ENCODE measurements around the gene TNS1. TPM values are rescaled to one million over a fixed set of nuclear protein-coding genes. Genes with fewer than 3 reads are reported as not detected.
"Not testable (repeated sequence)": the region's sequence is repeated elsewhere in the genome, so short reads cannot be mapped to it uniquely, and the experiment has no call there.

Gene TNS1
- total RNA-seq, 1 donor from 2014 or later: 0.13 TPM

- intact Hi-C loops (cut with micrococcal nuclease): no loop called here
- H3K27ac Mint-ChIP-seq: no peak overlapping the region
- H3K9me3 Mint-ChIP-seq: no peaks in the 10 kb centered on the region
- DNase-seq (no peak), ATAC-seq (ENCODE audit: low read depth) (no peak)
- TF ChIP-seq CTCF (IDR thresholded peaks at IDR 0.05): no peak
- POLR2A ChIA-PET: no interaction called here
- H3K36me3 Mint-ChIP-seq (ENCODE audit: low read depth): no peaks in the 10 kb centered on the region
- no peak overlapping the region for H3K4me3 Mint-ChIP-seq
- no peaks in the 10 kb centered on the region for H3K27me3 Mint-ChIP-seq
- CTCF ChIA-PET: no interaction called here
- H3K4me1 Mint-ChIP-seq: peaks cover 6% of the 10 kb centered on the region
Measured at GRCh38 chr2:218021536-218022071, 18.8 kb upstream of the TNS1 start.

GRCh38 chr2:218020966-218021535 lies 18.3 kb upstream of the TNS1 start:
- no peak overlapping the region for H3K27ac Mint-ChIP-seq
- no peaks in the 10 kb centered on the region for H3K9me3 Mint-ChIP-seq
- H3K27me3 Mint-ChIP-seq: no peaks in the 10 kb centered on the region
- peaks cover 6% of the 10 kb centered on the region for H3K4me1 Mint-ChIP-seq
- no peak for DNase-seq
- intact Hi-C loops (cut with micrococcal nuclease): no loop called here
- no peak for ATAC-seq (ENCODE audit: low read depth)
- no peak for TF ChIP-seq CTCF (IDR thresholded peaks at IDR 0.05)
- CTCF ChIA-PET: no interaction called here
- no peak overlapping the region for H3K4me3 Mint-ChIP-seq
- H3K36me3 Mint-ChIP-seq (ENCODE audit: low read depth): no peaks in the 10 kb centered on the region
- POLR2A ChIA-PET: no interaction called here

GRCh38 chr2:218020281-218020680 lies 17.5 kb upstream of the TNS1 start:
- no peak overlapping the region for H3K27ac Mint-ChIP-seq
- ATAC-seq (ENCODE audit: low read depth) (no peak), DNase-seq (no peak)
- H3K4me1 Mint-ChIP-seq: peaks cover 6% of the 10 kb centered on the region
- H3K36me3 Mint-ChIP-seq (ENCODE audit: low read depth): no peaks in the 10 kb centered on the region
- H3K4me3 Mint-ChIP-seq: no peak overlapping the region
- ChIA-PET POLR2A (no interaction called here), CTCF (no interaction called here)
- TF ChIP-seq CTCF (IDR thresholded peaks at IDR 0.05): no peak
- intact Hi-C loops (cut with micrococcal nuclease): no loop called here
- no peaks in the 10 kb centered on the region for H3K27me3 Mint-ChIP-seq
- H3K9me3 Mint-ChIP-seq: no peaks in the 10 kb centered on the region

GRCh38 chr2:218019411-218020060 lies 16.7 kb upstream of the TNS1 start:
- Mint-ChIP-seq H3K4me1 (peaks cover 6% of the 10 kb centered on the region), H3K27ac (no peak overlapping the region), H3K9me3 (no peaks in the 10 kb centered on the region), H3K4me3 (no peak overlapping the region), H3K36me3 (ENCODE audit: low read depth) (no peaks in the 10 kb centered on the region), H3K27me3 (peaks cover 2% of the 10 kb centered on the region)
- POLR2A ChIA-PET: no interaction called here
- no peak for TF ChIP-seq CTCF (IDR thresholded peaks at IDR 0.05)
- ATAC-seq (ENCODE audit: low read depth) (no peak), DNase-seq (no peak)
- intact Hi-C loops (cut with micrococcal nuclease): no loop called here
- CTCF ChIA-PET: no interaction called here

GRCh38 chr2:218018842-218019125 lies 16.0 kb upstream of the TNS1 start:
- DNase-seq; H3K27ac Mint-ChIP-seq; ATAC-seq (ENCODE audit: low read depth); H3K9me3 Mint-ChIP-seq; H3K4me3 Mint-ChIP-seq; H3K27me3 Mint-ChIP-seq; CTCF ChIA-PET; H3K4me1 Mint-ChIP-seq; intact Hi-C loops (cut with micrococcal nuclease); H3K36me3 Mint-ChIP-seq (ENCODE audit: low read depth); POLR2A ChIA-PET: not testable (repeated sequence)

Data from activated B cell treated with CpG ODN at 0.5 μM for 24 hours (primary cell).